ENCODE data around the gene PRICKLE1.

DNA sequence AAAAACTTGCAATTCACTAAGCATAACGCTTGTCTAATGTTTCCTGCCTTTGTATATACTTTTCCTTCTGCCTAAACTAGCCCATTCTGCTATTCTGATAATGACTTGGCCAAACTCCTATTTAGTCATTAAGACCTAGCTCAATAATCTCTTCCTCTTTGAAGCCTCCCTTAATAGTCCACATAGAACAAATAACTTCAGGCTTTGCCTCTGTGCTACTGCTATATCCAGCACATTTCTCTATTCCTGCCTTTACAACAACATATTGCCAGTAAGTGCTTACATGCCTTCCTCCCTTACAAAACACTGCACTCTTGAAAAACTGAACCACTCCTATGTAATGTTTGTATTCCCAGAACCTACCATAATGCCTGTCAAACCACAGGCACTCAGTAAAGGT is 13.8 kb downstream of the PRICKLE1 start:
- TF ChIP-seq POLR2AphosphoS5 (IDR thresholded peaks at IDR 0.05; ENCODE audit: low read depth), result no peak
- no peak for TF ChIP-seq EZH2 (IDR thresholded peaks at IDR 0.05; ENCODE audit: low read depth, unreplicated experiment)
- TF ChIP-seq, protein P1, sequence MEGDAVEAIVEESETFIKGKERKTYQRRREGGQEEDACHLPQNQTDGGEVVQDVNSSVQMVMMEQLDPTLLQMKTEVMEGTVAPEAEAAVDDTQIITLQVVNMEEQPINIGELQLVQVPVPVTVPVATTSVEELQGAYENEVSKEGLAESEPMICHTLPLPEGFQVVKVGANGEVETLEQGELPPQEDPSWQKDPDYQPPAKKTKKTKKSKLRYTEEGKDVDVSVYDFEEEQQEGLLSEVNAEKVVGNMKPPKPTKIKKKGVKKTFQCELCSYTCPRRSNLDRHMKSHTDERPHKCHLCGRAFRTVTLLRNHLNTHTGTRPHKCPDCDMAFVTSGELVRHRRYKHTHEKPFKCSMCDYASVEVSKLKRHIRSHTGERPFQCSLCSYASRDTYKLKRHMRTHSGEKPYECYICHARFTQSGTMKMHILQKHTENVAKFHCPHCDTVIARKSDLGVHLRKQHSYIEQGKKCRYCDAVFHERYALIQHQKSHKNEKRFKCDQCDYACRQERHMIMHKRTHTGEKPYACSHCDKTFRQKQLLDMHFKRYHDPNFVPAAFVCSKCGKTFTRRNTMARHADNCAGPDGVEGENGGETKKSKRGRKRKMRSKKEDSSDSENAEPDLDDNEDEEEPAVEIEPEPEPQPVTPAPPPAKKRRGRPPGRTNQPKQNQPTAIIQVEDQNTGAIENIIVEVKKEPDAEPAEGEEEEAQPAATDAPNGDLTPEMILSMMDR (conservative IDR thresholded peaks at IDR 0.05; ENCODE audit: low read depth in 2 of 2), result no peak
- TF ChIP-seq EZH2phosphoT487 (IDR thresholded peaks at IDR 0.05; ENCODE audit: unreplicated experiment), result no peak
- no peak for TF ChIP-seq CREB1 (CRISPR knock-in tag; IDR thresholded peaks at IDR 0.05; ENCODE audit: low read depth)
- TF ChIP-seq JUNB (IDR thresholded peaks at IDR 0.05; ENCODE audit: unreplicated experiment), result no peak
- TF ChIP-seq, protein P2, sequence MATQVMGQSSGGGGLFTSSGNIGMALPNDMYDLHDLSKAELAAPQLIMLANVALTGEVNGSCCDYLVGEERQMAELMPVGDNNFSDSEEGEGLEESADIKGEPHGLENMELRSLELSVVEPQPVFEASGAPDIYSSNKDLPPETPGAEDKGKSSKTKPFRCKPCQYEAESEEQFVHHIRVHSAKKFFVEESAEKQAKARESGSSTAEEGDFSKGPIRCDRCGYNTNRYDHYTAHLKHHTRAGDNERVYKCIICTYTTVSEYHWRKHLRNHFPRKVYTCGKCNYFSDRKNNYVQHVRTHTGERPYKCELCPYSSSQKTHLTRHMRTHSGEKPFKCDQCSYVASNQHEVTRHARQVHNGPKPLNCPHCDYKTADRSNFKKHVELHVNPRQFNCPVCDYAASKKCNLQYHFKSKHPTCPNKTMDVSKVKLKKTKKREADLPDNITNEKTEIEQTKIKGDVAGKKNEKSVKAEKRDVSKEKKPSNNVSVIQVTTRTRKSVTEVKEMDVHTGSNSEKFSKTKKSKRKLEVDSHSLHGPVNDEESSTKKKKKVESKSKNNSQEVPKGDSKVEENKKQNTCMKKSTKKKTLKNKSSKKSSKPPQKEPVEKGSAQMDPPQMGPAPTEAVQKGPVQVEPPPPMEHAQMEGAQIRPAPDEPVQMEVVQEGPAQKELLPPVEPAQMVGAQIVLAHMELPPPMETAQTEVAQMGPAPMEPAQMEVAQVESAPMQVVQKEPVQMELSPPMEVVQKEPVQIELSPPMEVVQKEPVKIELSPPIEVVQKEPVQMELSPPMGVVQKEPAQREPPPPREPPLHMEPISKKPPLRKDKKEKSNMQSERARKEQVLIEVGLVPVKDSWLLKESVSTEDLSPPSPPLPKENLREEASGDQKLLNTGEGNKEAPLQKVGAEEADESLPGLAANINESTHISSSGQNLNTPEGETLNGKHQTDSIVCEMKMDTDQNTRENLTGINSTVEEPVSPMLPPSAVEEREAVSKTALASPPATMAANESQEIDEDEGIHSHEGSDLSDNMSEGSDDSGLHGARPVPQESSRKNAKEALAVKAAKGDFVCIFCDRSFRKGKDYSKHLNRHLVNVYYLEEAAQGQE (IDR thresholded peaks at IDR 0.05; ENCODE audit: unreplicated experiment), result no peak
- TF ChIP-seq, protein P3, sequence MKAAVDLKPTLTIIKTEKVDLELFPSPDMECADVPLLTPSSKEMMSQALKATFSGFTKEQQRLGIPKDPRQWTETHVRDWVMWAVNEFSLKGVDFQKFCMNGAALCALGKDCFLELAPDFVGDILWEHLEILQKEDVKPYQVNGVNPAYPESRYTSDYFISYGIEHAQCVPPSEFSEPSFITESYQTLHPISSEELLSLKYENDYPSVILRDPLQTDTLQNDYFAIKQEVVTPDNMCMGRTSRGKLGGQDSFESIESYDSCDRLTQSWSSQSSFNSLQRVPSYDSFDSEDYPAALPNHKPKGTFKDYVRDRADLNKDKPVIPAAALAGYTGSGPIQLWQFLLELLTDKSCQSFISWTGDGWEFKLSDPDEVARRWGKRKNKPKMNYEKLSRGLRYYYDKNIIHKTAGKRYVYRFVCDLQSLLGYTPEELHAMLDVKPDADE (IDR thresholded peaks at IDR 0.05), result no peak
- no peak for TF ChIP-seq ZNF331 (CRISPR knock-in tag; IDR thresholded peaks at IDR 0.05; ENCODE audit: low read depth)
- TF ChIP-seq, protein P4, sequence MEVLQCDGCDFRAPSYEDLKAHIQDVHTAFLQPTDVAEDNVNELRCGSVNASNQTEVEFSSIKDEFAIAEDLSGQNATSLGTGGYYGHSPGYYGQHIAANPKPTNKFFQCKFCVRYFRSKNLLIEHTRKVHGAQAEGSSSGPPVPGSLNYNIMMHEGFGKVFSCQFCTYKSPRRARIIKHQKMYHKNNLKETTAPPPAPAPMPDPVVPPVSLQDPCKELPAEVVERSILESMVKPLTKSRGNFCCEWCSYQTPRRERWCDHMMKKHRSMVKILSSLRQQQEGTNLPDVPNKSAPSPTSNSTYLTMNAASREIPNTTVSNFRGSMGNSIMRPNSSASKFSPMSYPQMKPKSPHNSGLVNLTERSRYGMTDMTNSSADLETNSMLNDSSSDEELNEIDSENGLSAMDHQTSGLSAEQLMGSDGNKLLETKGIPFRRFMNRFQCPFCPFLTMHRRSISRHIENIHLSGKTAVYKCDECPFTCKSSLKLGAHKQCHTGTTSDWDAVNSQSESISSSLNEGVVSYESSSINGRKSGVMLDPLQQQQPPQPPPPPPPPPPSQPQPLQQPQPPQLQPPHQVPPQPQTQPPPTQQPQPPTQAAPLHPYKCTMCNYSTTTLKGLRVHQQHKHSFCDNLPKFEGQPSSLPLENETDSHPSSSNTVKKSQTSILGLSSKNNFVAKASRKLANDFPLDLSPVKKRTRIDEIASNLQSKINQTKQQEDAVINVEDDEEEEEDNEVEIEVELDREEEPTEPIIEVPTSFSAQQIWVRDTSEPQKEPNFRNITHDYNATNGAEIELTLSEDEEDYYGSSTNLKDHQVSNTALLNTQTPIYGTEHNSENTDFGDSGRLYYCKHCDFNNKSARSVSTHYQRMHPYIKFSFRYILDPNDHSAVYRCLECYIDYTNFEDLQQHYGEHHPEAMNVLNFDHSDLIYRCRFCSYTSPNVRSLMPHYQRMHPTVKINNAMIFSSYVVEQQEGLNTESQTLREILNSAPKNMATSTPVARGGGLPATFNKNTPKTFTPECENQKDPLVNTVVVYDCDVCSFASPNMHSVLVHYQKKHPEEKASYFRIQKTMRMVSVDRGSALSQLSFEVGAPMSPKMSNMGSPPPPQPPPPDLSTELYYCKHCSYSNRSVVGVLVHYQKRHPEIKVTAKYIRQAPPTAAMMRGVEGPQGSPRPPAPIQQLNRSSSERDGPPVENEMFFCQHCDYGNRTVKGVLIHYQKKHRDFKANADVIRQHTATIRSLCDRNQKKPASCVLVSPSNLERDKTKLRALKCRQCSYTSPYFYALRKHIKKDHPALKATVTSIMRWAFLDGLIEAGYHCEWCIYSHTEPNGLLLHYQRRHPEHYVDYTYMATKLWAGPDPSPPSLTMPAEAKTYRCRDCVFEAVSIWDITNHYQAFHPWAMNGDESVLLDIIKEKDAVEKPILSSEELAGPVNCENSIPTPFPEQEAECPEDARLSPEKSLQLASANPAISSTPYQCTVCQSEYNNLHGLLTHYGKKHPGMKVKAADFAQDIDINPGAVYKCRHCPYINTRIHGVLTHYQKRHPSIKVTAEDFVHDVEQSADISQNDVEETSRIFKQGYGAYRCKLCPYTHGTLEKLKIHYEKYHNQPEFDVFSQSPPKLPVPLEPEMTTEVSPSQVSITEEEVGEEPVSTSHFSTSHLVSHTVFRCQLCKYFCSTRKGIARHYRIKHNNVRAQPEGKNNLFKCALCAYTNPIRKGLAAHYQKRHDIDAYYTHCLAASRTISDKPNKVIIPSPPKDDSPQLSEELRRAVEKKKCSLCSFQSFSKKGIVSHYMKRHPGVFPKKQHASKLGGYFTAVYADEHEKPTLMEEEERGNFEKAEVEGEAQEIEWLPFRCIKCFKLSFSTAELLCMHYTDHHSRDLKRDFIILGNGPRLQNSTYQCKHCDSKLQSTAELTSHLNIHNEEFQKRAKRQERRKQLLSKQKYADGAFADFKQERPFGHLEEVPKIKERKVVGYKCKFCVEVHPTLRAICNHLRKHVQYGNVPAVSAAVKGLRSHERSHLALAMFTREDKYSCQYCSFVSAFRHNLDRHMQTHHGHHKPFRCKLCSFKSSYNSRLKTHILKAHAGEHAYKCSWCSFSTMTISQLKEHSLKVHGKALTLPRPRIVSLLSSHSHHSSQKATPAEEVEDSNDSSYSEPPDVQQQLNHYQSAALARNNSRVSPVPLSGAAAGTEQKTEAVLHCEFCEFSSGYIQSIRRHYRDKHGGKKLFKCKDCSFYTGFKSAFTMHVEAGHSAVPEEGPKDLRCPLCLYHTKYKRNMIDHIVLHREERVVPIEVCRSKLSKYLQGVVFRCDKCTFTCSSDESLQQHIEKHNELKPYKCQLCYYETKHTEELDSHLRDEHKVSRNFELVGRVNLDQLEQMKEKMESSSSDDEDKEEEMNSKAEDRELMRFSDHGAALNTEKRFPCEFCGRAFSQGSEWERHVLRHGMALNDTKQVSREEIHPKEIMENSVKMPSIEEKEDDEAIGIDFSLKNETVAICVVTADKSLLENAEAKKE (CRISPR knock-in tag; IDR thresholded peaks at IDR 0.05), result no peak
- no peak for TF ChIP-seq ZNF114 (CRISPR knock-in tag; IDR thresholded peaks at IDR 0.05)
- no peak for TF ChIP-seq NANOG (IDR thresholded peaks at IDR 0.05; ENCODE audit: borderline replicate concordance)
- no peak for TF ChIP-seq STAT1 (IDR thresholded peaks at IDR 0.05; ENCODE audit: unreplicated experiment)
